ENCODE results near the gene ATXN10.

DNA sequence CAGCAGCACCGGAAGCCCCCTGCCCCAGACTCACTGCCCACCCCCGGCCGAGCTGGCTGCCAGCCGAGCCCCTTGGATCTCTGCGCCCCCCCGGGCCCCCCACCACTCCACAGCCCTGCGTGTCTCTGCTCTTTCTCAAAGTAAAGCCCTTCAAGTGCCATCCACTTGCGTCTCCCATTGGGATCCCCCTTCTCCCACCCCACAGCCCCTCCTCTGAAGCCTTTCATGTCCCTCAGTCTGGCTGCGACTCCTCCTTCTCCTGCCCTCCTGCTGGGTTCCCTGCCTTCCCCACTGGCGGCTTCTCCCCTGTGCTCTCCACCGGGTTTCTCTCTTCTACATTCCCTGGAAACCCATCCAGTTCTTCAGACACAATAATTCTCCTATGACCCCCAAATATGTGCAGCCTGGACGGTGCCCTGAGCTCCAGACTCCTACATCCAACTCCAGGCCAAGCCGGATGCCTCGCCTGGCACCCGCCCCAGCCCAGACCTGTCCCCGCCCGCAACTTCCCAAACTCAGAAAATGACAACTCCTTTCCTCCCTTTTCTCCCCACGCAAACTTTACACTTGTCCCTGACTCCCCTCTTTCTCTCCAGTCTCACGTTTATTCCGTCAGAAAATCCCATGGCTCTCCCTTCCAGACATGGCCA is 196.4 kb downstream of the ATXN10 start:
- TF ChIP-seq EZH2 (IDR thresholded peaks at IDR 0.05; ENCODE audit: borderline replicate concordance, insufficient read depth, low read depth, low read length, poor library complexity, severe bottlenecking) (no peak), CTCF (IDR thresholded peaks at IDR 0.05) (no peak)
